HEK293 (cell line): ENCODE results near the gene HOXD12.

Experiments
- FEZF1 ChIP-seq: fragments of 450-650 bp; formaldehyde crosslinking; IDR thresholded peaks from 2 replicates; pipeline ENCODE4 v1.5.1; 2016; ENCODE audit warnings: missing biosample characterization, missing genetic modification characterization
- KLF1 ChIP-seq: fragments of 450-650 bp; formaldehyde crosslinking; IDR thresholded peaks from 2 replicates; pipeline ENCODE4 v1.5.1; 2016; ENCODE audit warnings: missing biosample characterization, missing genetic modification characterization
- KLF7 ChIP-seq: fragments of 450-650 bp; formaldehyde crosslinking; IDR thresholded peaks from 2 replicates; pipeline ENCODE4 v1.5.1; 2016; ENCODE audit warnings: missing biosample characterization, missing genetic modification characterization, borderline replicate concordance
- PBX3 ChIP-seq: sonication (generic); formaldehyde crosslinking; IDR thresholded peaks from 2 replicates; pipeline ENCODE4 v1.8.1; 2022; ENCODE audit warnings: mild to moderate bottlenecking, moderate library complexity, missing genetic modification reagents
- PRDM1 ChIP-seq: fragments of 450-650 bp; formaldehyde crosslinking; IDR thresholded peaks from 2 replicates; pipeline ENCODE4; 2016; ENCODE audit warnings: missing biosample characterization, missing genetic modification characterization
- SCRT2 ChIP-seq: fragments of 450-650 bp; formaldehyde crosslinking; IDR thresholded peaks from 2 replicates; pipeline ENCODE4 v1.5.1; 2016; ENCODE audit warnings: missing biosample characterization, missing genetic modification characterization
- SETDB1 ChIP-seq: IDR thresholded peaks from one replicate; pipeline ENCODE4 v1.6.1; 2017; ENCODE audit warnings: mild to moderate bottlenecking, low read length, moderate library complexity, mixed read lengths; ENCODE audit not compliant: insufficient read length
- TSHZ1 ChIP-seq: fragments of 450-650 bp; formaldehyde crosslinking; IDR thresholded peaks from 2 replicates; pipeline ENCODE4 v1.5.1; 2016; ENCODE audit warnings: missing biosample characterization, missing genetic modification characterization, borderline replicate concordance
- ZBTB26 ChIP-seq: fragments of 450-650 bp; formaldehyde crosslinking; optimal IDR thresholded peaks from 2 replicates; pipeline ENCODE3; 2016; ENCODE audit warnings: missing biosample characterization, mild to moderate bottlenecking, missing genetic modification characterization
- ZEB2 ChIP-seq: fragments of 450-650 bp; formaldehyde crosslinking; IDR thresholded peaks from 2 replicates; pipeline ENCODE4 v1.5.1; 2016; ENCODE audit warnings: missing biosample characterization, missing genetic modification characterization
- ZNF138 ChIP-seq: fragments of 450-650 bp; formaldehyde crosslinking; IDR thresholded peaks from 2 replicates; pipeline ENCODE4 v1.5.1; 2016; ENCODE audit warnings: missing biosample characterization, missing genetic modification characterization, borderline replicate concordance
- ZNF140 ChIP-seq: fragments of 450-650 bp; formaldehyde crosslinking; IDR thresholded peaks from 2 replicates; pipeline ENCODE4 v1.5.1; 2016; ENCODE audit warnings: missing biosample characterization, missing genetic modification characterization
- ZNF184 ChIP-seq: fragments of 450-650 bp; IDR thresholded peaks from 2 replicates; pipeline ENCODE4 v1.5.1; 2018; ENCODE audit warnings: missing biosample characterization, mild to moderate bottlenecking, missing genetic modification characterization
- ZNF214 ChIP-seq: fragments of 450-650 bp; formaldehyde crosslinking; IDR thresholded peaks from 2 replicates; pipeline ENCODE4 v1.5.1; 2017; ENCODE audit warnings: missing biosample characterization, mild to moderate bottlenecking, missing genetic modification characterization, borderline replicate concordance
- ZNF239 ChIP-seq: fragments of 450-650 bp; formaldehyde crosslinking; IDR thresholded peaks from 2 replicates; pipeline ENCODE4 v1.5.1; 2016; ENCODE audit warnings: missing biosample characterization, missing genetic modification characterization
- ZNF280D ChIP-seq: fragments of 450-650 bp; formaldehyde crosslinking; IDR thresholded peaks from 2 replicates; pipeline ENCODE4 v1.5.1; 2016; ENCODE audit warnings: missing biosample characterization, missing genetic modification characterization
- ZNF350 ChIP-seq: fragments of 450-650 bp; formaldehyde crosslinking; IDR thresholded peaks from 2 replicates; pipeline ENCODE4 v1.5.0; 2017; ENCODE audit warnings: missing biosample characterization, mild to moderate bottlenecking, missing genetic modification characterization
- ZNF404 ChIP-seq: fragments of 450-650 bp; formaldehyde crosslinking; IDR thresholded peaks from 2 replicates; pipeline ENCODE4 v1.5.1; 2017; ENCODE audit warnings: missing biosample characterization, missing genetic modification characterization
- ZNF513 ChIP-seq: fragments of 450-650 bp; IDR thresholded peaks from 2 replicates; pipeline ENCODE4 v1.5.1; 2018; ENCODE audit warnings: missing biosample characterization, missing genetic modification characterization
- ZNF585B ChIP-seq: fragments of 450-650 bp; formaldehyde crosslinking; IDR thresholded peaks from 2 replicates; pipeline ENCODE4 v1.5.1; 2016; ENCODE audit warnings: missing biosample characterization, missing genetic modification characterization
- ZNF596 ChIP-seq: fragments of 450-650 bp; IDR thresholded peaks from 2 replicates; pipeline ENCODE4 v1.5.0; 2018; ENCODE audit warnings: missing biosample characterization, mild to moderate bottlenecking, missing genetic modification characterization, moderate library complexity
- ZNF660 ChIP-seq: fragments of 450-650 bp; IDR thresholded peaks from 2 replicates; pipeline ENCODE4 v1.5.1; 2018; ENCODE audit warnings: missing biosample characterization, mild to moderate bottlenecking, missing genetic modification characterization
- ZNF747 ChIP-seq: fragments of 450-650 bp; formaldehyde crosslinking; IDR thresholded peaks from 2 replicates; pipeline ENCODE4 v1.5.1; 2016; ENCODE audit warnings: missing biosample characterization, missing genetic modification characterization
- ZNF777 ChIP-seq: fragments of 450-650 bp; formaldehyde crosslinking; IDR thresholded peaks from 2 replicates; pipeline ENCODE4 v1.5.1; 2017; ENCODE audit warnings: missing biosample characterization, missing genetic modification characterization, borderline replicate concordance
- ZNF791 ChIP-seq: fragments of 450-650 bp; formaldehyde crosslinking; IDR thresholded peaks from 2 replicates; pipeline ENCODE4 v1.5.1; 2016; ENCODE audit warnings: missing biosample characterization, missing genetic modification characterization
- ZNF792 ChIP-seq: fragments of 450-650 bp; formaldehyde crosslinking; IDR thresholded peaks from 2 replicates; pipeline ENCODE4 v1.5.1; 2016; ENCODE audit warnings: missing biosample characterization, missing genetic modification characterization
- ZSCAN4 ChIP-seq: fragments of 450-650 bp; formaldehyde crosslinking; IDR thresholded peaks from 2 replicates; pipeline ENCODE4 v1.5.1; 2017; ENCODE audit warnings: missing biosample characterization, missing genetic modification characterization

Gene HOXD12

GRCh38 chr2:176079831-176080539 is 19.6 kb upstream of the HOXD12 start (continued):
- TF ChIP-seq ZSCAN4 (tag by site-specific recombination) (no peak), ZNF280D (no peak), ZNF184 (0 out of 2 replicates have a peak, but pooled peaks have one; percentile 56), TSHZ1 (no peak), SCRT2 (no peak), ZNF138 (tag by site-specific recombination) (no peak), ZNF660 (tag by site-specific recombination) (peak; percentile 91), ZNF596 (tag by site-specific recombination) (no peak), KLF7 (tag by site-specific recombination) (no peak), ZNF777 (tag by site-specific recombination) (no peak), ZNF239 (tag by site-specific recombination) (no peak), ZNF513 (tag by site-specific recombination) (no peak), ZNF747 (tag by site-specific recombination) (no peak), ZNF350 (tag by site-specific recombination) (no peak), ZNF140 (tag by site-specific recombination) (no peak), ZBTB26 (tag by site-specific recombination) (peak; percentile 74), ZNF404 (tag by site-specific recombination) (no peak), SETDB1 (no peak), FEZF1 (tag by site-specific recombination) (no peak), PBX3 (peak; percentile 61; the same call in 1 of the 2 replicates), ZNF791 (tag by site-specific recombination) (no peak), PRDM1 (tag by site-specific recombination) (no peak), ZEB2 (peak; percentile 26; the same call in 1 of the 2 replicates), ZNF585B (tag by site-specific recombination) (no peak), ZNF792 (no peak), KLF1 (no peak), ZNF214 (tag by site-specific recombination) (no peak)
